Stimulated activated CD8-positive, alpha-beta memory T cell treated with anti-CD3 and anti-CD28 coated beads, Interleukin-15, amount 100 ng/mL, for 48 hours (primary cell): ENCODE measurements around the gene TAF11L10.
"Not testable (repeated sequence)": the region's sequence is repeated elsewhere in the genome, so short reads cannot be mapped to it uniquely, and the experiment has no call there.

ENCODE experiments used
- DNase-seq, 2 donors: peaks; one replicate each; pipeline ENCODE4 v3.0.0-alpha.2; 2020; ENCODE audit warnings: low read depth in 2 of 2

Gene TAF11L10

DNA sequence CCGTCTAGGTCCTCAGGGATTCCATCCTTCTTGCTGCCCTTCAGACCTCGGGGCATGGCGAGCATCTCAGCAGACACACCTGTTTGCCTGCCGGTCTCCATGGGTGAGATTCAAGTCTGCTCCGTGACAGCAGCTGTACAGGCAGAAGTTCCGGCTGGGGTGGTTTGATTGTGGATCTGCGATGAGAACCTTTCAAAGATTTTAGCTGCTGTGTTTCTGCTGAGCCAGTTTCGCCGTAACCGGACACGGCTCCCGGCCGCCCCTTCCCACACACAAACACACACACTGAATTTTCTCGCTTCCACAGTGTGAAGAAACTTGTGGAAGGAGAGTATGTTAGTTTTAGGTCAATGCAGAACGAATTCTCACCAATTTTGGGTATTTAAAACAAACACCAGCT is at the start of gene TAF11L10:
TSS of gene TAF11L10 (minus strand) at position 101 of the 400 bp plus-strand sequence.
- DNase-seq, result not testable (repeated sequence)

DNA sequence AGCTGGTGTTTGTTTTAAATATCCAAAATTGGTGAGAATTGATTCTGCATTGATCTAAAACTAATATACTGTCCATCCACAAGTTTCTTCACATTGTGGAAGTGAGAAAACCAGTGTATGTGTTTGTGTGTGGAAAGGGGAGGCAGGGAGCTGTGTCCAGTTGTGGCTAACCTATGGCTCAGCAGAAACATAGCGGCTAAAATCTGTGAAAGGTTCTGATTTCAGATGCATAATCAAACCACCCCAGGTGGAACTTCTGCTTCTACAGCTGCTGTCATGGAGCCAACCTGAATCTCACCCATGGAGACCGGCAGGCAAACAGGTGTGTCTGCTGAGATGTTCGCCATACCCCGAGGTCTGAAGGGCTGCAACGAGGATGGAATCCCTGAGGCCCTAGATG is 36.5 kb upstream of the TAF11L10 start, which contains the start of gene TAF11L14:
TSS of gene TAF11L14 (plus strand) at position 301 of the 400 bp plus-strand sequence.
- DNase-seq, result no peak

DNA sequence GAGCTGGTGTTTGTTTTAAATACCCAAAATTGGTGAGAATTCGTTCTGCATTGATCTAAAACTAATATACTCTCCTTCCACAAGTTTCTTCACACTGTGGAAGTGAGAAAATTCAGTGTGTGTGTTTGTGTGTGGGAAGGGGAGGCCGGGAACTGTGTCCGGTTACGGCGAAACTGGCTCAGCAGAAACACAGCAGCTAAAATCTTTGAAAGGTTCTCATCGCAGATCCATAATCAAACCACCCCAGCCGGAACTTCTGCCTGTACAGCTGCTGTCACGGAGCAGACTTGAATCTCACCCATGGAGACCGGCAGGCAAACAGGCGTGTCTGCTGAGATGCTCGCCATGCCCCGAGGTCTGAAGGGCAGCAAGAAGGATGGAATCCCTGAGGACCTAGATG is 34.2 kb upstream of the TAF11L10 start, which contains the start of gene TAF11L13:
TSS of gene TAF11L13 (plus strand) at position 301 of the 400 bp plus-strand sequence.
- not testable (repeated sequence) for DNase-seq

DNA sequence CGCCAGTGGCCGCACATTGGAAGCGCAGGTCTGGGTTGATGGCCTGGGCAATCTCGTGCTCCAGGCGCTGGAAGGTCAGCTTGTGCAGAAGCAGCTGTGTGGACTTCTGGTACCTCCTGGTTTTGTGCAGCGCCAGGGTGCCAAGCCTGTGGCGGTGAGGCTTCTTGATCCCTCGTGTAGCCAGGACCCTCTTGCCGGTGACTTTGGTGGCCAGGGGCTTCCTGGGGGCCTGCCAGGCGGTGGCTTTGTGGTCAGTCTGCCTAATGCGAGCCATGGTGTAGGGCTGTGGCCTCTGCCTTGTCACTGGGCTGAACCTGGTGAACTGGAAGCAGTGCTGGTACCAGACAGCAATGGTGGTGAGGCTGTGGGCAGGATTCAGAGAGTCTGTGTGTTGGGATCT is 28.1 kb upstream of the TAF11L10 start:
- no peak for DNase-seq

DNA sequence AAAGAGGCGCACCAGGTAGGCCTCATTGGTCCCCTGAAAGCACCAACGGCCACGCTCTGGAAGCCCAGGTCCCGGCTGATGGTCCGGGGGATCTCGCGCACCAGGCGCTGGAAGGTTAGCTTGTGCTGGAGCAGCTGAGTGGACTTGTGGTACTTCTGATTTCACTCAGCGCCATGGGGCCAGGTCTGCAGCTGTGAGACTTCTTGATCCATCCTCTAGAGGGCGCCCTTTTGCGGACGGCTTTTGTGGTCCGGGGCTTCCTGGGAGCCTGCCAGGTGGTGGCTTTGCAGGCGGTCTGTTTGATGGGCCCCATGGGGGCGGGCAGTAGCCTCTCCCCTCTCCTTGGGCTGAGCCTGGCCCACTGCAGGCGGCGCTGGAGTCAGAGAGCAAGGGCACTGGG is 23.0 kb upstream of the TAF11L10 start:
- no peak for DNase-seq

DNA sequence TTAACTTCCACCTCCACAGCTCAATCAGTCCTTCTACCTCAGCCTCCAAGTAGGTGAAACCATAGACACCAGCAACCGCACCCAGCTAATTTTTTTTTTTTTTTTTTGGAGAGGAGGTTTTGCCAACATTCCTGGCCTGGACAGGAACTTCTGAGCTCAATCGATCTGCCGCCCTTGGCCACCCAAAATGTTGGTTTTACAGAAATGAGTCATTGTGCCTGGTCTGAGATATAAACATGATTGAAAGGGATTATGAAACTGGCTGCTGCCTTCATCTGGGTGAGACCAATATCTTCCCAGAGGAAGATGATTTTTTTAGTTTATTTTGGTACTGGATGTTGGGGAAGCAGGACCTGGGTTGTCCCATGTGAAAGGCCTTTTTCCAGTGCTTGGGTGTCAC is 21.7 kb upstream of the TAF11L10 start:
- DNase-seq, result no peak

DNA sequence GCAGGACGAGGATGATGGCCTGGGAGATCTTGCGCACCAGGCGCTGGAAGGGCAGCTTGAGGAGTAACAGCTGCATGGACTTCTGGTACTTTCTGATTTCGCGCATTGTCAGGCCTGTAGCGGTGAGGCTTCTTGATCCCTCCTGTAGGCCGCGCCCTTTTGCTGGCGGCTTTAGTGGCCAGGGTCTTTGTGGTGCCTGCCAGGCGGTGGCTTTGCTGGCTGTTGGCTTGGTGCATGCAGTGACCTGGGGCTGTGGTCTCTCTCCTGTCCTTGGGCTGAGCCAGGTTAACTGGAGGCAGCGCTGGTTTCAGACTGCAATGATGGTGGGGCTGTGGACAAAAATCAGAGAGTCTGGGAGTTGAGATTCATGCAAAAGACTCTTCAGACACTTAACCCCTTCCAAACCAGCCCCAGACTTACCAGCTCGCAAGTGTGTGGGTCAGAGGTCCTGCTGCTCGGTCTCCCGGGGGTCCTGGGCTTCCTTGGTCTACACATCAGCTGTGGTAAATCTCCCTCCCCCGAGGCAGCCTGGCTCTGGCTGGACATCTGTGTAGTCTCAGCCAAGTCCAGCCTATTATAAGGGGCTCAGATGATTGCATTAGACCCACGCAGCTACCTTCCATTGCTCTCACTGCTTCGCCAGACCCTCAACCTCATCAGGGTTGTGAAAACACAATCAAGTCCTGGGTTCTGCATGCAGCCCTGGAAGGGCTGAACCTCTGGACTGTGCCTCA is 17.4 kb upstream of the TAF11L10 start:
- DNase-seq, result no peak

DNA sequence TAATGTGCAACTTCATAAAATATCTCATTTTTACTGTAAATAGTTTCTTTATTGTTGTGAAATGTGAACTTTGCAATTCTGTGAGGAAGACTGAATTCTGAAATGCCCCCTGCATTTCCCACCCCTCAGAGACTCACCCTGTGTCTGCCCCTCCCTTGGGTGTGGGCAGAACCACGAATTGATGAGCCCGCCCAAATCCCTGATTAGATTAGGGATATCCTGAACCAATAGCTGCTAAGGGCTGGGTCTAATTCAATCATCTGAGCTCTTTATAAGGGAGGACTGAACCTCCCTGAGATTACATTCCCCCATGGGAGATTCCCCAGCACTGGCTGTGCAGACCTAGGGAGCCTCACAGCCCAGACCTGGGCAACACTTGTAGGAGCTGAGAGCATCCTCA is 12.5 kb upstream of the TAF11L10 start, which contains the start of gene TAF11L12:
TSS of gene TAF11L12 (plus strand) at position 301 of the 400 bp plus-strand sequence.
- DNase-seq, result not testable (repeated sequence)

DNA sequence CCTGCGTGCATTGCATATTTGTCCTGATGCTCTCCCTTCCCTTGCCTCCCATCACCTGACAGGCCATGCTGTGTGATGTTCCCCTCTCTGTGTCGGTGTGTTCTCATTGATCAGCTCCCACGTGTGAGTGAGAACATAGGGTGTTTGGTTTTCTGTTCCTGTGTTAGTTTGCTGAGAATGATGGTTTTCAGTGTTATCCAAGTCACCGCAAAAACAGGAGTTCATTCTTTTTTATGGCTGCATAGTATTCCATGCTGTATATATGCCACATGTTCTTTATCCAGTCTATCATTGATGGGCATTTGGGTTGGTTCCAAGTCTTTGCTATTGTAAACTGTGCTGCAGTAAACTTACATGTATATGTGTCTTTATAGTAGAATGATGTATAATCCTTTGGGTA is 9.8 kb upstream of the TAF11L10 start:
- DNase-seq, result not testable (repeated sequence)

DNA sequence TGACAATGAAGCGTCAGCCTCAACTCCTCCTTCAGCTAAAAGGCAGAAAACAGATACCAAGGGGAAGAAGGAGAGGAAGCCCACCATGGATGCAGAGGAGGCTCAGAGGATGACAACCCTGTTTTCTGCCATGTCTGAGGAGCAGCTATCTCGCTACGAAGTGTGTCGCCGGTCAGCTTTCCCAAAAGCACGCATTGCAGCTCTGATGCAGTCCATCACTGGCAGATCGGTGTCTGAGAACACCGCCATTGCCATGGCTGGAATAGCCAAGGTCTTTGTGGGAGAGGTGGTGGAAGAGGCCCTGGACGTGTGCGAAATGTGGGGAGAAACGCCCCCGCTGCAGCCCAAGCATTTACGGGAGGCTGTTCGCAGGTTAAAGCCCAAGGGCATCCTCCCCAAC is 7.3 kb upstream of the TAF11L10 start:
- DNase-seq, result no peak

DNA sequence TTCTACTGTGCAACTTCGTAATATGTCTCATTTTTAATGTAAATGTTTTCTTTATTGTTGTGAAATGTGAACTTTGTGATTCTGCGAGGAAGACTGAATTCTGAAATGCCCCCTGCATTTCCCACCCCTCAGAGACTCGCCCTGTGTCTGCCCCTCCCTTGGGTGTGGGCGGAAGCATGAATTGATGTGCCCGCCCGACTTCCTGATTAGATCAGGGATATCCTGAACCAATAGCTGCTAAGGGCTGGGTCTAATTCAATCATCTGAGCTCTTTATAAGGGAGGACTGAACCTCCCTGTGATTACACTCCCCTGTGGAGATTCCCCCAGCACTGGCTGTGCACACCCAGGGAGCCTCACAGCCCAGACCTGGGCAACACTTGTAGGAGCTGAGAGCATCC is 6.3 kb upstream of the TAF11L10 start, which contains the start of gene TAF11L11:
TSS of gene TAF11L11 (plus strand) at position 304 of the 400 bp plus-strand sequence.
- not testable (repeated sequence) for DNase-seq

DNA sequence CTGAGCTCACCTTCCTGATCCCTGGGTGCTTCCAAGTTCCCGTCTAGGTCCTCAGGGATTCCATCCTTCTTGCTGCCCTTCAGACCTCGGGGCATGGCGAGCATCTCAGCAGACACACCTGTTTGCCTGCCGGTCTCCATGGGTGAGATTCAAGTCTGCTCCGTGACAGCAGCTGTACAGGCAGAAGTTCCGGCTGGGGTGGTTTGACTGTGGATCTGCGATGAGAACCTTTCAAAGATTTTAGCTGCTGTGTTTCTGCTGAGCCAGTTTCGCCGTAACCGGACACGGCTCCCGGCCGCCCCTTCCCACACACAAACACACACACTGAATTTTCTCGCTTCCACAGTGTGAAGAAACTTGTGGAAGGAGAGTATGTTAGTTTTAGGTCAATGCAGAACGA is 3.4 kb downstream of the TAF11L10 start, which contains the start of gene TAF11L9:
TSS of gene TAF11L9 (minus strand) at position 140 of the 400 bp plus-strand sequence.
- DNase-seq, result not testable (repeated sequence)

DNA sequence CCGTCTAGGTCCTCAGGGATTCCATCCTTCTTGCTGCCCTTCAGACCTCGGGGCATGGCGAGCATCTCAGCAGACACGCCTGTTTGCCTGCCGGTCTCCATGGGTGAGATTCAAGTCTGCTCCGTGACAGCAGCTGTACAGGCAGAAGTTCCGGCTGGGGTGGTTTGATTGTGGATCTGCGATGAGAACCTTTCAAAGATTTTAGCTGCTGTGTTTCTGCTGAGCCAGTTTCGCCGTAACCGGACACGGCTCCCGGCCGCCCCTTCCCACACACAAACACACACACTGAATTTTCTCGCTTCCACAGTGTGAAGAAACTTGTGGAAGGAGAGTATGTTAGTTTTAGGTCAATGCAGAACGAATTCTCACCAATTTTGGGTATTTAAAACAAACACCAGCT is 6.8 kb downstream of the TAF11L10 start, which contains the start of gene TAF11L8:
TSS of gene TAF11L8 (minus strand) at position 101 of the 400 bp plus-strand sequence.
- not testable (repeated sequence) for DNase-seq

DNA sequence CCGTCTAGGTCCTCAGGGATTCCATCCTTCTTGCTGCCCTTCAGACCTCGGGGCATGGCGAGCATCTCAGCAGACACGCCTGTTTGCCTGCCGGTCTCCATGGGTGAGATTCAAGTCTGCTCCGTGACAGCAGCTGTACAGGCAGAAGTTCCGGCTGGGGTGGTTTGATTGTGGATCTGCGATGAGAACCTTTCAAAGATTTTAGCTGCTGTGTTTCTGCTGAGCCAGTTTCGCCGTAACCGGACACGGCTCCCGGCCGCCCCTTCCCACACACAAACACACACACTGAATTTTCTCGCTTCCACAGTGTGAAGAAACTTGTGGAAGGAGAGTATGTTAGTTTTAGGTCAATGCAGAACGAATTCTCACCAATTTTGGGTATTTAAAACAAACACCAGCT is 12.0 kb downstream of the TAF11L10 start, which contains the start of gene TAF11L7:
TSS of gene TAF11L7 (minus strand) at position 101 of the 400 bp plus-strand sequence.
- DNase-seq, result not testable (repeated sequence)
